Right lobe of liver (tissue), 4 donors: ENCODE measurements around the gene AGPS.

Experiments
- POLR2A ChIP-seq: fragments of 450-650 bp; IDR thresholded peaks from one replicate; pipeline ENCODE4 v1.6.1; 2017; ENCODE audit warnings: antibody characterized with exemption, mild to moderate bottlenecking
- TF ChIP-seq, protein P1 (sequence below), 4 donors: fragments of 200-600 bp in 3 of 4; fragments of 450-650 bp in 1 of 4; IDR thresholded peaks; one replicate each; pipeline versions ENCODE4 v1.5.1 to v1.8.0; 2016 to 2022; ENCODE audit warnings: antibody characterized with exemption in 4 of 4, mild to moderate bottlenecking in 2 of 4
- donor health status: DM: no; HTN: no; CAD: no.
- donor health status: DM: no; HTN: no; CAD: no.
- donor health status: DM: no; HTN: yes; CAD: no.

DNA sequence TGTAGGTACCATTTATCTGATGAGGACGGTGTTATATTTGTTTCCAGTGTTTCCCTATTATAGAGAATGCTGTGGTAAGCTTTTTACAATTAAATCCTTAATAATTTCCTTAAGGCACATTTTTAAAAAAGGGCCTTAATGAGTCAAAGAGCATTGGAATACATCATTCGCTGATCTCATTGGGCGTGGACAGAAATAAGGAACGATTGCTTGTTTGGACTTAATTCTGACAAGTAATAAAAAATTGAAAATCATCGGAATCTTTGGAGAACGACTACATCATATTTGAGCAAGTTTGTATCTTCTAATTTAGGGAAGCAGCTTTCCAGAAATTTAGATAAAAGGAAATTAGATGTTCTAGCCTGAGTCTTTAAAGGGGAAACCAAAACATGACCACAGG is 11.3 kb downstream of the AGPS start:
- TF ChIP-seq, protein P1, sequence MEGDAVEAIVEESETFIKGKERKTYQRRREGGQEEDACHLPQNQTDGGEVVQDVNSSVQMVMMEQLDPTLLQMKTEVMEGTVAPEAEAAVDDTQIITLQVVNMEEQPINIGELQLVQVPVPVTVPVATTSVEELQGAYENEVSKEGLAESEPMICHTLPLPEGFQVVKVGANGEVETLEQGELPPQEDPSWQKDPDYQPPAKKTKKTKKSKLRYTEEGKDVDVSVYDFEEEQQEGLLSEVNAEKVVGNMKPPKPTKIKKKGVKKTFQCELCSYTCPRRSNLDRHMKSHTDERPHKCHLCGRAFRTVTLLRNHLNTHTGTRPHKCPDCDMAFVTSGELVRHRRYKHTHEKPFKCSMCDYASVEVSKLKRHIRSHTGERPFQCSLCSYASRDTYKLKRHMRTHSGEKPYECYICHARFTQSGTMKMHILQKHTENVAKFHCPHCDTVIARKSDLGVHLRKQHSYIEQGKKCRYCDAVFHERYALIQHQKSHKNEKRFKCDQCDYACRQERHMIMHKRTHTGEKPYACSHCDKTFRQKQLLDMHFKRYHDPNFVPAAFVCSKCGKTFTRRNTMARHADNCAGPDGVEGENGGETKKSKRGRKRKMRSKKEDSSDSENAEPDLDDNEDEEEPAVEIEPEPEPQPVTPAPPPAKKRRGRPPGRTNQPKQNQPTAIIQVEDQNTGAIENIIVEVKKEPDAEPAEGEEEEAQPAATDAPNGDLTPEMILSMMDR (IDR thresholded peaks at IDR 0.05), result no peak
- TF ChIP-seq POLR2A, result no peak
